Stimulated activated CD4-positive, alpha-beta T cell treated with anti-CD3 and anti-CD28 coated beads, TNF-alpha, amount 100 ng/mL, for 48 hours (primary cell): ENCODE results near the gene SPNS1.
A peak's percentile ranks its signal among the peaks of the same experiment; 100 is the strongest.
"Not testable (repeated sequence)": the region's sequence is repeated elsewhere in the genome, so short reads cannot be mapped to it uniquely, and the experiment has no call there.

ENCODE experiments used
- DNase-seq, 3 donors: peaks; one replicate each; pipeline ENCODE4 v3.0.0-alpha.2; 2020; ENCODE audit warnings: low read depth in 3 of 3

The SPNS1 gene

GRCh38 chr16:28974437-28975157 is at the start of gene SPNS1:
Gene SPNS1, plus strand, starts transcription at chr16:28974778. Its CDS starts 374 bp downstream, at chr16:28975152.
- peak; percentile 88 to 92 (median 91) for DNase-seq

DNA sequence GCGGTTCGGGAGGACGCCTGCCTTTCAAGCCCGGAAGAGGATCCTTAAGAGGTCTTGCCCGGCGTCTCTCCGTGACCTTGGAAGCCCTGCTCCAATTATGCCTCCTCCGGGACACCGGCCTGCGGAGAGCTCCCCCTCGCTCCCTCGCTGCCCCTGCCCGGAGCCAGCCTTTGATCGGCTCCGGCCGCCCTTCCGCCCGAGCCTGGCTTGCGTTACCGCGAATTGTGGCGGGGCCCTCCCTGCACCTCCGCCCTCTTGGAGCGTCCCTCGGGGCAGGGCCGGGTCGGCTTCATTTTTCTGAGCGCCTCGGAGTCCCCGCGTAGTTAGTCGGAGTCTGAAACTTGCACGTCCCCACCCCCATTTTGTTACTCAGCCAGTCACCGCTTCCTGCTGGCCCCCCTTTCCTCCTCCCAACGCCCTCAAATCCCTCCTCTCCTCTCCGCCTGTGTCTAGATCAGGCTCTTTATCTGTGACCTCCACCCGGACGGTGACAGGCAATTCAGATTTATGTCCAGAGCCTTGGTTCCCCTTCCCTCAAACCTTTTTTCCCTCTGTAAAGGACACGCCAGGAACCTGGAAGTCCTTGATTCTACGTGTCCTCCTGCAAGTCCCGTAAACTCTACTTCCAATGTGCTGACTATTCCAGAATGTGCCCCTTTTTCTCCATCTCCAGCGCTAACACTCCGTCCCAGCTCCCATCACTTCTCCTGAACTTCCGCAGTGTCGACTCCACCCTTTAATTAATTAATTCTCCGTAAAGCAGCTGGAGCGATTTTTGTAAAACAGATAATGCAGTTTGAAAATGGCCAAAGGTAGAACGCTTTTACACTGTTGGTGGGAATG is 49.0 kb upstream of the SPNS1 start:
- DNase-seq, result peak; percentile 58 to 79 (median 76)

DNA sequence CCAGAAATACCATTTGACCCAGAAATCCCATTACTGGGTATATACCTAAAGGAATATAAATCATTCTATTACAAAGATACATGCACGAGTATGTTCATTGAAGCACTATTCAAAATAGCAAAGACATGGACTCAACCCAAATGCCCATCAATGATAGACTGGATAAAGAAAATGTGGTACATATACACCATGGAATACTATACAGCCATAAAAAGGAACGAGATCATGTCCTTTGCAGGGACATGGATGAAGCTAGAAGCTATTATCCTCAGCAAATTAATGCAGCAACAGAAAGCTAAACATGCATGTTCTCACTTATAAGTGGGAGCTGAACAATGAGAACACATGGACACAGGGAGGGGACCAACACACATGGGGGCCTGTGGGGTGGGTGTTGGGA is 48.3 kb upstream of the SPNS1 start:
- not testable (repeated sequence) for DNase-seq

DNA sequence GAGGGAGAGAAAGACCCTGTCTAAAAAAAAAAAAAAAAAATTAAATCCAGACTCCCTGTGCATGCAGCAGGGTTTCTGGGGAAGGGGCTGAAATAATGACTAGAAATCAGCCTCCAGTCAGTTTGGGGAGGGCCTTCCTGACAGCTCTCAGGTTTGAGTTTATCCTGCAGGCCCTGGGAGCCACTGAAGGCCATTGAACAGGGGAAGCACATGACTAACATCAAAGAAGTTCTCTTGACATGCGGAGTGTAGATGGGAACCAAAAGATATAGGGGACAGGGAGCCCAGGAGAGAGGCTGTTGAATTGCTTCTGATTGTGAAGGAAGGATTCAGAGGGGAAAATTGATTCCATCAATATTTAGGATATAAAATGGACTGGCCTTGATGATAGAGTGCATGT is 46.8 kb upstream of the SPNS1 start:
- no peak for DNase-seq

DNA sequence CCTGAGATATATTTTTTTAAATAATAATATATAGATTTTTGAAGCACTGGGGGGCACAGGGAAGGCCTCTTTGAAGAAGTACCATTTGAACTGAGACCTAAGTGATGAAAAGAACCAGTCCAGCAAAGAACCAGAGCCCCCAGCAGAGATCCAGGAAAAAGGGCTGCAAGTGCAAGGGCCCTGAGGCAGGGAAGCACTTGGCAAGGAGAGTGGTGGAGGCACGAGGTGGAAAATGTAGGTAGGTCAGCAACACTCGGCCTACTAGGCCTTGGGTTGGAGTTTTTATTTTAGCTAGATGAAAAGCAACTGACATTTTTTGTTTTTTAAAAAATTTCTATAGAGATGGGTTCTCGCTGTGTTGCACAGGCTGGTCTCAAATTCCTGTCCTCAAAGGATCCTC is 44.4 kb upstream of the SPNS1 start:
- DNase-seq, result no peak

DNA sequence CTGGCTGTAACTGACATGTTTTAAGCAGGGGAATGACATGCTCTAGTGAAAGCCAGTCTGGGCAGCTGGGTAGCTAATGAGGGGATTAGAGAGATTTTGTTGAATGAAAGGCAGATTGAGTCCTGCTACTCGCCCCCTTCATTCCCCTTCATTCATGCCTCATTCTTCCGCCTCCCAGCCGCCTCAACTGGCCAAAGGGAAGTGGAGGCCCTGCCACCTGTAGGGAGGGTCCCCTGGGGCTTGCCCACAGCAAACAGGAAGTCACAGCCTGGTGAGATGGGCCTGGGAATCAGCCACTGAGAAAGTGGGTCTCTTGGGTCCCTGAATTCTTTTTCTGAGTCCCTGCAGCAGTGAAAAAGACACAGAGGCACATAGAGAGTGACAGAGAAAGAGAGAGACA is 43.9 kb upstream of the SPNS1 start:
- DNase-seq, result no peak

GRCh38 chr16:28931801-28932225 is 42.8 kb upstream of the SPNS1 start, which contains the start of gene CD19:
Gene CD19, plus strand, starts transcription at chr16:28931971. Its CDS starts 30 bp downstream, at chr16:28932001.
- DNase-seq, result no peak

DNA sequence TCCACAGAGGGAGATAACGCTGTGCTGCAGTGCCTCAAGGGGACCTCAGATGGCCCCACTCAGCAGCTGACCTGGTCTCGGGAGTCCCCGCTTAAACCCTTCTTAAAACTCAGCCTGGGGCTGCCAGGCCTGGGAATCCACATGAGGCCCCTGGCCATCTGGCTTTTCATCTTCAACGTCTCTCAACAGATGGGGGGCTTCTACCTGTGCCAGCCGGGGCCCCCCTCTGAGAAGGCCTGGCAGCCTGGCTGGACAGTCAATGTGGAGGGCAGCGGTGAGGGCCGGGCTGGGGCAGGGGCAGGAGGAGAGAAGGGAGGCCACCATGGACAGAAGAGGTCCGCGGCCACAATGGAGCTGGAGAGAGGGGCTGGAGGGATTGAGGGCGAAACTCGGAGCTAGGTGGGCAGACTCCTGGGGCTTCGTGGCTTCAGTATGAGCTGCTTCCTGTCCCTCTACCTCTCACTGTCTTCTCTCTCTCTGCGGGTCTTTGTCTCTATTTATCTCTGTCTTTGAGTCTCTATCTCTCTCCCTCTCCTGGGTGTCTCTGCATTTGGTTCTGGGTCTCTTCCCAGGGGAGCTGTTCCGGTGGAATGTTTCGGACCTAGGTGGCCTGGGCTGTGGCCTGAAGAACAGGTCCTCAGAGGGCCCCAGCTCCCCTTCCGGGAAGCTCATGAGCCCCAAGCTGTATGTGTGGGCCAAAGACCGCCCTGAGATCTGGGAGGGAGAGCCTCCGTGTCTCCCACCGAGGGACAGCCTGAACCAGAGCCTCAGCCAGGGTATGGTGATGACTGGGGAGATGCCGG is 42.0 kb upstream of the SPNS1 start:
- no peak for DNase-seq

DNA sequence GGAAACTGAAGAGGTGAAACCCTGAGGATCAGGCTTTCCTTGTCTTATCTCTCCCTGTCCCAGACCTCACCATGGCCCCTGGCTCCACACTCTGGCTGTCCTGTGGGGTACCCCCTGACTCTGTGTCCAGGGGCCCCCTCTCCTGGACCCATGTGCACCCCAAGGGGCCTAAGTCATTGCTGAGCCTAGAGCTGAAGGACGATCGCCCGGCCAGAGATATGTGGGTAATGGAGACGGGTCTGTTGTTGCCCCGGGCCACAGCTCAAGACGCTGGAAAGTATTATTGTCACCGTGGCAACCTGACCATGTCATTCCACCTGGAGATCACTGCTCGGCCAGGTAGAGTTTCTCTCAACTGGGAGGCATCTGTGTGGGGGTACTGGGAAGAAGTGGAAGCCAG is 41.4 kb upstream of the SPNS1 start:
- DNase-seq, result no peak

- DNase-seq, result no peak
Measured at GRCh38 chr16:28935346-28935745, 39.2 kb upstream of the SPNS1 start.

- peak; percentile 78 to 88 (median 86) for DNase-seq
Measured at GRCh38 chr16:28935924-28936783, 38.4 kb upstream of the SPNS1 start.

DNA sequence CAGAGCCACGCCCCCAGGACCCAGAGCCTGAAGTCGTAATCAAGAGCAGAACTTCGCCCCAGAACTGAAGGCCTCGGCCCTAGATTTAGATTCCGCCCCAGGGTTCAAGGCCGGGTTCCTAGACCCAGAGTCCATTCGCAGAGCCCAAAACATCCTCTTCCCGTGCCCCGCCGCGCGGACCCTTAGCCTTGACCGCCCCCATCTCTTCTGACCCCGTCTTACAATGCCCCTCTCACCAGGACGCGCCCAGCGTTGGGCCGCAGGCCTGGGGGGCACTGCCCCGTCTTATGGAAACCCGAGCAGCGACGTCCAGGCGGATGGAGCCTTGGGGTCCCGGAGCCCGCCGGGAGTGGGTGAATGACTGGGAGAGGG is 37.8 kb upstream of the SPNS1 start:
- DNase-seq, result no peak

- DNase-seq, result no peak
Measured at GRCh38 chr16:28937222-28937876, 37.2 kb upstream of the SPNS1 start.

GRCh38 chr16:28938721-28939120 is 35.9 kb upstream of the SPNS1 start:
- DNase-seq, result no peak

DNA sequence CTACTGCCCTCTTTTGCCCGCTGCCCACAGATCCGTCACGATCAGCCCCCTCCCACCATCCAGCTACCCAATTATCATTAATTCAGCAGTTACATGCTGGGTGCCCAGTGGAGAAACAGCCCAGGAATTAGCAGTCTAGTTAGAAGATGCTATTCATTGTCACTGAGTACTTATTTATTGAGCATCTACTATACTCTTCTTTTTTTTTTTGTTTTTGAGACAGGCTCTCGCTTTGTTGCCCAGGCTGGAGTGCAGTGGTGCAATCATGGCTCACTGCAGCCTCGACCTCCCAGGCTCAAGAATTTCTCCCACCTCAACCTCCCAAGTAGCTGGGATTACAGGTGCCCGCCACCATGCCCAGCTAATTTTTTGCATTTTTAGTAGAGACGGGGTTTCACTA is 34.8 kb upstream of the SPNS1 start:
- DNase-seq, result not testable (repeated sequence)

DNA sequence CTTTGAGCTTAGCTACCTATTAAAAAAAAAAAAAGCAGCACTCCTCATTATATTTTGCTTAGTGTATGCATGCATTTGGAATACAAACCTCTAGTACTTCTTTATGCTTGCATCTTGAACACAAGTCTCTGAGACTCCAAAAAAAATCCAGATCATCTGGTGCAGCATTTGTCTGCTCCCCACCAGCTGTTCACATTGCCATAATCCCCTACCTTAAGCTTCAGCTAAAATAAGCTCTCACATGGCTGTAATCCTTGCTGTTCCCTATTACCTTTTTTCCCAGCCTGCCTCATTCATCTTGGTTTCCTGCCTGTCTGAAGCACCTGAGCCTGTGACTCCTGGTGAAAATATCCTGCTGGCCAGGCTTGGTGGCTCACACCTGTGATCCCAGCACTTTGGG is 31.3 kb upstream of the SPNS1 start:
- DNase-seq, result no peak

- no peak for DNase-seq
Measured at GRCh38 chr16:28946681-28947080, 27.9 kb upstream of the SPNS1 start.

- peak; percentile 99 to 100 (median 100) for DNase-seq
Measured at GRCh38 chr16:28950648-28951409, 23.7 kb upstream of the SPNS1 start, which contains the start of gene NFATC2IP. Gene NFATC2IP, plus strand, starts transcription at chr16:28950937. Its CDS starts 75 bp downstream, at chr16:28951012.

DNA sequence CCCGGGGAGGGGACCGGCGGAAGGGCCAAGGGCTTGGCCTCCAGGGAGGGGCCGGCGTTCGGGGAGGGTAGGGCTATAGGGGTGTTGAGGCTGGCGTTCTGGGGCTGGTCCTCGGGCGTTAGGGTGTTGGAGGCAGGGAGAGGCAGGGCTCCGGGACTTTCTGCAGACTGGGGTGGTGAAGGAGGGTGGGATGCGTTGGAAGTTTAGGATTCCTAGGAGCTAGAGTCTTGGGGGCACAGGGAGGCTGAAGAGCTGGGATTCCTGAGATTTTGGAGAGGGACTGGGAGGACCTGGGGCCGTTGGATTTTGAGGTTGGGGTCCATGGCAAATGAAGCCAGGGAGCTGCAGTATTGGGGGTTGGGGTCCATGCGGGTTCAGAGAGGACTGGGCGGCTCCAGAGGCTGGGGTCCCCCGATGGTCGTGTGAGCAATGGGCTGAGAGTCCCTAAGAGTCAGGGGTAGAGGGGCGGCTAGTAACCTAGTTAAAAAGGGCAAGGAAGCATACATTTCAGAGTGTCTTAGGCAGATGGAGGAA is 23.1 kb upstream of the SPNS1 start:
- DNase-seq, result no peak
